Tibial nerve (tissue), 3 donors: ENCODE measurements around the gene PHKB.

Source experiments
- CTCF ChIP-seq, 5 experiments: fragments of 200-600 bp in 3 of 5; fragments of 450-650 bp in 2 of 5; sonication (generic) in 3 of 5; IDR thresholded peaks; one replicate each; pipeline ENCODE4 v1.5.1; 2016 to 2019; ENCODE audit warnings: antibody characterized with exemption in 5 of 5, mild to moderate bottlenecking in 3 of 5, moderate library complexity in 2 of 5
- POLR2A ChIP-seq, 2 donors: fragments of 450-650 bp; IDR thresholded peaks; one replicate each; pipeline ENCODE4 v1.6.1; 2017; ENCODE audit warnings: antibody characterized with exemption in 2 of 2, mild to moderate bottlenecking in 2 of 2, moderate library complexity in 2 of 2

- TF ChIP-seq POLR2A (IDR thresholded peaks at IDR 0.05) (no peak), CTCF (IDR thresholded peaks at IDR 0.05) (no peak)
These were observed 156.6 kb downstream of the PHKB start for GRCh38 chr16:47617732-47618131.
